Activated CD4-positive, CD25-positive, alpha-beta regulatory T cell treated with anti-CD3 and anti-CD28 coated beads, Interleukin-2, amount 50 U/mL, for 24 hours (primary cell): ENCODE measurements around the gene FAU.

Experiments
- ATAC-seq, 2 donors: fragments of 150-1000 bp; cut with Tn5 transposase; one replicate each; pipeline ENCODE4 v1.10.0; 2021; ENCODE audit warnings: mild to moderate bottlenecking in 1 of 2, moderate library complexity in 1 of 2

Gene FAU

DNA sequence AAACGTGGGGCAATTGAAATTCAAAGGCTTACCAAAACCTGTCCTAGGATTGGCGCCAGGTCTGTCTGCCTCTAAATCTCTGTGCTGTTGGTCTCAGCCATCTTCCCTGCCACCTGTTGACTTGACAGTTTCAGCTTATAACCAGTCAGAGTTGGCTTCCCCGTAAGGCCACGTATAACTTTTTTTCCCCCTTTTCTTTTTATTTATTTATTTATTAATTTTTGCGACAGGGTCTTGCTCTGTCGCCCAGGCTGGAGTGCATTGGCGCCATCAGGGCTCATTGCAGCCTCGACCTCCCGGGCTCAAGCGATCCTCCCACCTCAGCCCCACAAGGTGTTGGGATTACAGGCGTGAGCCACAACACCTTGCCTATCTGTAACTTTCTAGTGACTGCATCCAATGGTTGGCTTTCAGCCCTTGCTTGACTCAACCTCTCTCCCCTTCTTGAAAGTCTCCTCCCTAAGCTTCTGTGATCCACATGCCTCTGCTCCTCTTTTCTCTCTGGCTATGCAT is 13.8 kb upstream of the FAU start:
- no peak for ATAC-seq

DNA sequence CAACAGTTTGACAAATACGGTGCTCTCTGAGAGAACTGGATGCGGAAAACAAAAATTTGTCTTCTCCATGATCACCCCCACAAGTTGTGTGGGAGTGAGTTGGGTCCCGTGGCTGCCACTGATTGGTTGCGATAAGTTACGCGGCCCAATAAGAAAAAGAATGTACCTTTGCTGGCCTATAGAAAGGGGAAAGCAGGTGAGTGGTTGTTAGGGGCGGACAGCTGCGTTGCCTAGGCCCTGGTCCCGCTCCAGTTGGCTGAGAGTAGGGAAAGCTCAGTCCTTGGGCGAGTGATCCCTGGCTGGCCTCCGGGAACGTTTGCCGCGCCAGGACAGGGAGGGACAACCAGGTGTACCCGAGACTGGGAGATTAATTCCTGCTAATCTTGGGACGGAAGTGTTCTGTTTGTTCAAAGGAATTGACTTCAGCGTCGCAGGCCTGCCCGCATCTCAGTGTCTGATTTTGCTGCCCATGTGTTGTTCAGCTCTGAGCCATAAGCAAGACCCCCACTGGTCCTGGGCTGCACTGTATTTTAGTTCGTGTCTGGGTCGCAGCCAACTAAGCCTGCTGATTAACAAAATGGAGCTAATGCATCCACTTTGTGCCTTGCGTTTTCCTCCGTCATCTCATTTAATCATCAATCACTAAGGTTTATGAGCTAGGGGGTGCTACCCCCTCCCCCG is 13.2 kb upstream of the FAU start:
- peak; percentile 87 to 90 for ATAC-seq

GRCh38 chr11:65134240-65134951 is 12.5 kb upstream of the FAU start, which contains the start of gene SYVN1:
Gene SYVN1, minus strand, starts transcription at chr11:65134519. Its CDS starts 918 bp downstream, at chr11:65133601.
- ATAC-seq: peak; percentile 82 to 87

GRCh38 chr11:65133724-65134123 is 11.8 kb upstream of the FAU start:
- no peak for ATAC-seq

DNA sequence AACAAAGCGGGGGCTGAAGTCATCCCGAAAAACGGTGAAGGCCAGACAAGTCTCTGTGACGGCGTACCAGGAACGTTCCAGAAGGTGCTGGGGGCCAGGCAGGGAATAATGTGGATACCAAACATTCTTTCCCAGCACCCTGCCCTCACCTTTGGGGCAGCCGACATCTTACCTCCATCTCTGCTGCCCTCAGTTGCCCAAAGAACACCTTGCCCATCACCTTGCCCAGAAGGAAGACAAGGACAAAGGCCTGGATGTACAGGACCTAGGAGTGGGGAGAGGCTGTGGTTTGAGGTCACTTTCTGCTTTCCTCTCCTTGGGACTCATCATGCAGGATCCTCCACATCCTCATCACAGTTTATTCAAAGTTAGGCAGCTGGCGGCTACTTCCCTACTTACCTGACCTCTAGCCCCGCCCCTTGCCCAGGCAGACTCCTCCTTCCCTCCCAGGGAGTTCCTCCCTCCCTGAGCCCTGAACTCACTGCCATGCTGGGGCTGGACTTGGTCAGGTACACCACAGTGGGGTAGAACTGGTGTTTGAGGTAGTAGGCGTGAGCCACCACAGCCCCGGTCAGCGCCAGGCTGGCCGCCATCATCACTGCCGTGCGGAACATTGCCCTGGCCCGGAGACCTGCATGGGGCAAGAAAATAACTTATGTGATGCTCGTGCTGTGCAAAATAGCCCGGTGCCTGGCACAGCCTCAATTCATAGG is 11.2 kb upstream of the FAU start:
- no peak for ATAC-seq

DNA sequence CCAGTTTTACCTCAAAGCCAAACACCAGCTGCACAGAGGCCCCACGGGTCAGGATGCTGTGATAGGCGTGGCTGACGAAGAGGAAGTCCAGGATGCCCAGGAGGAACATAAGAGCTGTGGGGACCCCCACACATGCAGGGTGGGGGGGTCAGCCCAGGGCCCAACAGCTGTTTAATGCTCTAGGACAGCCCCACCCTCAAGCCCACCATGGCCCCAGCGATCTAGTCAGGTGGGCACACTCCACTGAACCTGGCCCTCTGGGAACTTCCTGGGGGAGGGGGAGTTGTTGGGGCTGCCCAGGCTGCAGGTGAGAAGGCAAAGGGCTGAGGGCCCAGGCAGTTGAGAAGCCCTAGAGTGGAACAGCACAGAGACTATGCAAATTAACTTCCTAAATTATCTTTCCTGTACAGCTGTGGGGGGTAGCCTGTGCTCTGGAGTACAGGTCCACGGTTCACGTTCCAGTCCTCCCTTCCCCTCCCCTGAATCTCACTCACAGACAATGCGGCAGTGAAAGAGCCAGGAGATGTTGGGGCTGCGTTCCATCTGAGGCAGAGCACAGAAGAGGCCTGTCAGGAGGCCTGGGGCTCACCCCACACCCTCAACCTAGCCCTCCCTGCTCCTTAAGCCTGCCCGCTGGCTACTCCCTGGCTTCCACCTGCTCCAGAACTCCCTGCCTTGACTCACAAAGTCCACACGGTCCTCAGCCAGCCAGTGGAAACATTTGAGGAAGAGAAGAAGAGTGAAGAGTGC is 10.5 kb upstream of the FAU start:
- ATAC-seq: no peak

GRCh38 chr11:65131895-65132237 is 9.9 kb upstream of the FAU start:
- no peak for ATAC-seq

DNA sequence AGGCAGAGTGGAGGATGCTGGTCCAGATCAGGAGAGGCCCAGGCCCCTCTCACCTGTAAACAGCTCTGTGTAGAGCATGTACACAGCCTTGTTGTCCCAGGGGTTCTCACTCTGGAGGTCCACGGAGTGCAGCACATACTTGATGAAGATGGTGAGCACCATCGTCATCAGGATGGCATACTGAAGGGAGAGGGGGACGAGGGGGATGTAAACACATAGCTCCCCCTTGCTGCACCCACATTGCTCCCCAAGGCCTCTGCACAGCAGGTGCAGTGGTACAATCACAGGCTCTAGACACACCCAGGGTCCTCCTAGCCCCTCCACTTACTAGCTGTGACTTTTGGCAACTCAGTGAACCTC is 9.5 kb upstream of the FAU start:
- no peak for ATAC-seq

DNA sequence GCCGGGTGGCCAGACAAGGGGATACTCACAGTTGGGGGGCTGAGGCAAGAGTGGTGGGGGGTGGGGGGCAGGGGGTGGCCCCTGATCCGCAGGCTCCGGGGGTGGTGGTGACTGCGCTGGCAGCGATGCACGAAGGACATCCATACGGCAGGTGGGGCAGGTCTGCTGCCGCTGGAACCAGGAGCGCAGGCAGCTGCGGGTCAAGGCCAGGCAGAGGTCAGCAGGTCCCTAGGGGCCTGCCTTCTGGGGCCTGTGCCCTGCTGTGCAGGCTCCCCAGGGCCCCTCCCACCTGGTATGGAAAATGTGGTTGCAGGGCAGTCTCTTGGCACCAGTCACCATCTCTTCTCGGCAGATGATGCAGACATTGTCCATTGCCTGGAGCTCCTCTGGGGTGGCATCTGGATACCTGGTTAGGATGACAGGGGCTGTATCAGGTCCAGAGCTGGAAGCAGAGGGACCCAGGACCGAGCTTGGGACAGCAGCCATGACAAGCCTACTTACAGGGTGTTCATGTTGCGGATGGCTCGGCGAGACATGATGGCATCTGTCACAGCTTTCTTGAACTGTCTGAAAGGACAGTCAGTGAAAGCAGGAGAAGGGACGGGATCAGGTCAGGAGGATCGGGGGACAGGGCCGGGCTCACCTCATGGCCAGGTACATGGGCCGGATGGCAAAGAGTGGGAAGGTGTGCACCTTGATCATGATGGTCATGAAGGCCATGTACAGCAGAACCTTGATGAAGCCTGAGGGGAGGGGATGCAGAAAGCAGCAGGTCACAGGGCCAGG is 8.9 kb upstream of the FAU start:
- ATAC-seq: no peak

DNA sequence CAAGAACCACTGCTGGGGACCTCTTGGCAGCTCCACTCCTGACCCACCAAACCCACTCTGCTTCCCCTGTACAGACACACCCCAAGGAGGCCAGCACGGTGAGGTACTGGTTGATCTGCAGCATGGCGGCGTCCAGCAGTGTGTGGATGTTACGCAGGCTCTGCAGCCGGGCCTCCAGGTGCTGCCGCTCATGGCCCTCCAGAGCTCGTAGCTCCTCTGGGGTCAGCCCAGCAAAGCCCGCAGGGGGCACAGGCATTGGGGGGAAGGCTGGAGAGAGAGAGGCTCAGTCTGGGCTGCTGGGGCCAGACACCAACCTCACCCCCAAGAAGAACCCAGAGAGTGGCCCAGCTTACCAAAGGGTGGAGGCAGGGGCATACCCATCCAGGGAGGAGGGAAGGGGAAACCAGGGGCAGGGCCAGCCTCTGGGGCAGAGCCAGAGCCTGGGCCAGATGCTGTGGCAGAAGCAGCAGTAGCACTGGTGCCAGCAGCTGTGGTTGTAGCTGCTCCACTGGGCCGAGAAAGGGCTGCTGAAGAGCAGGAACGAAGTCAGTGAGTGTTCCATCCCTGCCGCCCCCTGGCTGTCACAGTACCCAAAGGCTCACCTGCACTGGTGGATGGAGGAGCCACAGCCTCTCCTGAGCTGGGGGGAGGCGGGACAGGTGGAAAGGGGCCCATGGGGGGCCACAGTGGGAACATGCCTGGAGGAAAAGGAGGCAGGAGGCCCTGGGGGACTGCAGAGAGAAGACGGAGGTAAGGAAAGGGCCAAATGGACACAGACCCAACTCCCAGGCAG is 7.9 kb upstream of the FAU start:
- no peak for ATAC-seq

GRCh38 chr11:65128182-65129145 is 6.5 kb upstream of the FAU start:
- ATAC-seq: no peak

GRCh38 chr11:65127473-65128181 is 5.7 kb upstream of the FAU start:
- ATAC-seq: no peak

DNA sequence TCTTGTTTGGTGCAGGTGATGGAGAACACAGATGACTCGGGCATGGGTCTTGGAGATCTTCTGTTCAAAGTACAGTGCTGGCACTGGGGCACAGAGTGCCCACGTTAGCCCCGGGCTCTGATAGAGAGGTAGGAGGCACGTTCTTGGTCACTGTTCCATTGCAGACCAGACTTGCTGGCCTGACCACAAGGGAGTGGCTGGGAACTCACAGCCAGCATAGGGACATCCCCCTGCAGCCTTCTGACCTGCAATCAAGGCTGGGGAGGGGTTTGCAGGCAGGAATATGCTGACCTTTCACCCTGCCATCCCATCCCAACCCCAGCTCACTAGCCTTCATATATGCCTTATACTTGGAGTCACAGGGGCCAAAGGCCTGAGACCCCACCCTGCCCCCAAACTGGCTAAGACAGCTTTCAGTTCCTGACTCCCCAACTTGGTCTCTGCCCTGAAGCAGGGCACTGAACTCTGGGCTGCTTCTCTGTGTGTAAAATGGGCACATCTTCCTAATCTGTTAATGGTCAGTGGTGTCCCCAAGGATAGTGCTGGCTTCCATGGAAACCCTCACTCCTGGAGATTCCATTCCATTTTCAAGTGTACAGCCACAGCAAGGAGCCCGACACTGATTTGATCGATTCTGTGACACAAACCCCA is 4.8 kb upstream of the FAU start:
- no peak for ATAC-seq

DNA sequence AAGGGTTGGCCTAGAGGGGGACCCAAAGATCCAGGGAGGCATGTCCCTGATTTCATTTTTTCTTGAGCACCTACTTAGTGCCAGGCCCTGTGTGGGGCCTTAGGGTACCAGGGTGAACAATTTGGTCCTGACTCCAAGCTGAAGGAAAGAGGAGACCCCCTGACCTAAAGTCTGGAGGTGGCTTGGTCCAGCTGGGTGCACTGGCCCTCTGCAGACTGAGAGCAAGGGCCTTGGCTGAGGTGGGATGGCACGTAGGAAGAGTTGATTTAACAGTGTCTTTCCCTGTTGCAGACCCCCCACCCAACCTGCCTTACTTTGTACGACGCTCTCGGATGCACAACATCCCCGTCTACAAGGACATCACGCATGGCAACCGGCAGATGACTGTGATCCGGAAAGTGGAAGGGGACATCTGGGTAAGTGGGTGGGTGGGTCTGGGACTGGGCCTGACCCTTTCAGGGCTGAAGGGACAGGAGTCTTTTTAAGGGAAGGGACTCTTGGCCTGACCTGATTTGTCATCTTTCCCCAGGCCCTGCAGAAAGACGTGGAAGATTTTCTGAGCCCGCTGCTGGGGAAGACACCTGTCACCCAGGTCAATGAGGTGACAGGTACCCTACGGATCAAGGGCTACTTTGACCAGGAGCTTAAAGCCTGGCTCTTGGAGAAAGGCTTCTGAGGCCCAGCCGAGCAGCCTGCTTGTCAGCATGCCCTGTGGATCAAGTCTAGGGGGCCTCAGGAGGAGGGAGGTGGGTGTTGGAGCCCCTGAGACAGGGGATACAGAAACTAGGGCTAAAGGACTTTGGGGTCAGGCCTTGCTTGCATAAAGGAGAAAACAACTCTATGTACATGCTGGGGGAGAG is 3.5 kb upstream of the FAU start:
- ATAC-seq: no peak

- ATAC-seq: no peak
These were observed 2.7 kb upstream of the FAU start for GRCh38 chr11:65124480-65125196.

DNA sequence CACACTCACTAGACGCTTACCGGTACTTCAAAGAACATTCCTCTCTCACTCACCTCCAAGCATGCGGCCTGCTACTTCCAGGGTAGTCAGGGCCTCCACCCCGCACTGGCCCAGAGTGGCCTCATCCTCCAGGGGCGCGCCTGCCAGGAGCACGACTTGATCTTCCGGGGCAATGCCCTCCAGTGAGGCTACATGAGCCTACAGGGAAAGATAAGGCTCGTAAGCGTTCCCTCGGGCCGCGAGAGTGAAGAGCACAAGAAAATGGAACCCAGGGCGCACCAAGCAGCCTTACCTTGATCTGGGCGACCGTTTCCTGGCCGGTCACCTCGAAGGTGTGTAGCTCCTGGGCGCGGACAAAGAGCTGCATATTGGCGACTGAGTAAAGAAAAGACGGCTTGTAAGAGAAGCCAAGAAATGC is 478 bp downstream of the FAU start:
- no peak for ATAC-seq

DNA sequence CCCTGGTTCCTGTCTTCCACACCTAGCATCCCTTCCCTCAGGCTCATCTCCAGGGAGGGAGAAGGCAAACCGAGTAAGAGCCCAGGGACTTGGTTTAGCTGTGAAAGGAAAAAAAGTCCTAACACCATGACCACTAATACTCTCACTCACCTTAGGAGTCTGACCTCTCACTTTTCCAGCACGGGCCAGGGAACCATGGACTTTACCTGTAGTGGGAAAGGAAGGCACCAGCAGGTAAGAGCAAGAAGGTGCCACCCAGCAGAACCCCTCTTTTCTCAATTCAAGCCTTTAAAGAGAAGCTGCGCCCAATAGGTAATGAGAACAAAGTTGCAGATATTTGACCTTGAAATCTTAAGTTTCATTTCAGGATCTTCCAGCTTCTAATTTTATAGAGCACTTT is 1.1 kb downstream of the FAU start:
- ATAC-seq: no peak
